ENCODE data around the gene TMPRSS11B.
"Not testable (repeated sequence)": the region's sequence is repeated elsewhere in the genome, so short reads cannot be mapped to it uniquely, and the experiment has no call there.

TMPRSS11B gene

GRCh38 chr4:68218044-68218443 is 27.4 kb downstream of the TMPRSS11B start:
- H3K27ac ChIP-seq = no peak overlapping the region
- TF ChIP-seq ZFX (IDR thresholded peaks at IDR 0.05; ENCODE audit: borderline replicate concordance) = no peak
- no peak for TF ChIP-seq CTCF (IDR thresholded peaks at IDR 0.05)

GRCh38 chr4:68216501-68216900 is 29.0 kb downstream of the TMPRSS11B start:
- H3K27ac ChIP-seq = no peak overlapping the region
- TF ChIP-seq CTCF (IDR thresholded peaks at IDR 0.05) = no peak
- no peak for TF ChIP-seq ZFX (IDR thresholded peaks at IDR 0.05; ENCODE audit: borderline replicate concordance)

- TF ChIP-seq CTCF (IDR thresholded peaks at IDR 0.05) (no peak), ZFX (IDR thresholded peaks at IDR 0.05; ENCODE audit: borderline replicate concordance) (no peak)
- H3K27ac ChIP-seq = no peak overlapping the region
Observed at GRCh38 chr4:68209003-68209402, 36.5 kb downstream of the TMPRSS11B start.

- not testable (repeated sequence) for H3K27ac ChIP-seq
Observed at GRCh38 chr4:68194305-68194704, 51.2 kb downstream of the TMPRSS11B start.

- TF ChIP-seq ZFX (IDR thresholded peaks at IDR 0.05; ENCODE audit: borderline replicate concordance) (no peak), CTCF (IDR thresholded peaks at IDR 0.05) (no peak)
- no peak overlapping the region for H3K27ac ChIP-seq
Observed at GRCh38 chr4:68193194-68193593, 52.3 kb downstream of the TMPRSS11B start.

GRCh38 chr4:68187145-68187544 is 58.3 kb downstream of the TMPRSS11B start:
- H3K27ac ChIP-seq = no peak overlapping the region
- TF ChIP-seq ZFX (IDR thresholded peaks at IDR 0.05; ENCODE audit: borderline replicate concordance) = no peak
- no peak for TF ChIP-seq CTCF (IDR thresholded peaks at IDR 0.05)

- TF ChIP-seq CTCF (IDR thresholded peaks at IDR 0.05) (no peak), ZFX (IDR thresholded peaks at IDR 0.05; ENCODE audit: borderline replicate concordance) (no peak)
- H3K27ac ChIP-seq = no peak overlapping the region
Observed at GRCh38 chr4:68184923-68185322, 60.6 kb downstream of the TMPRSS11B start.

- TF ChIP-seq ZFX (IDR thresholded peaks at IDR 0.05; ENCODE audit: borderline replicate concordance) (no peak), CTCF (IDR thresholded peaks at IDR 0.05) (no peak)
- H3K27ac ChIP-seq = no peak overlapping the region
Observed at GRCh38 chr4:68183417-68183816, 62.1 kb downstream of the TMPRSS11B start.
